NCI-H2107 treated with DMSO at 0.1 percent for 48 hours (cell line): ENCODE data around the gene CCDC192.
"Not testable (repeated sequence)": the region's sequence is repeated elsewhere in the genome, so short reads cannot be mapped to it uniquely, and the experiment has no call there.

ENCODE experiments used
- DNase-seq: peaks from one replicate; lab custom pipeline; 2025; ENCODE audit not compliant: unreplicated experiment; lab: John Stamatoyannopoulos, UW

The CCDC192 gene

GRCh38 chr5:127697894-127698600, 5.1 kb upstream of the CCDC192 start:
- DNase-seq = no peak

- DNase-seq = no peak
Measured at GRCh38 chr5:127699416-127699815, 3.8 kb upstream of the CCDC192 start.

GRCh38 chr5:127700237-127700766, 2.9 kb upstream of the CCDC192 start:
- no peak for DNase-seq

- DNase-seq = no peak
Measured at GRCh38 chr5:127702434-127702833, 757 bp upstream of the CCDC192 start.

GRCh38 chr5:127705120-127705892, 2.1 kb downstream of the CCDC192 start:
- no peak for DNase-seq

- no peak for DNase-seq
Measured at GRCh38 chr5:127706691-127707090, 3.5 kb downstream of the CCDC192 start.

GRCh38 chr5:127707209-127707608, 4.0 kb downstream of the CCDC192 start:
- DNase-seq = no peak

- not testable (repeated sequence) for DNase-seq
Measured at GRCh38 chr5:127713083-127713482, 9.9 kb downstream of the CCDC192 start.

GRCh38 chr5:127718181-127718580, 15.0 kb downstream of the CCDC192 start:
- no peak for DNase-seq

- DNase-seq = no peak
Measured at GRCh38 chr5:127723571-127723970, 20.4 kb downstream of the CCDC192 start.

GRCh38 chr5:127725673-127726072, 22.5 kb downstream of the CCDC192 start:
- no peak for DNase-seq

GRCh38 chr5:127732963-127733362, 29.8 kb downstream of the CCDC192 start:
- DNase-seq = no peak

- DNase-seq = not testable (repeated sequence)
Measured at GRCh38 chr5:127739348-127739747, 36.2 kb downstream of the CCDC192 start.

GRCh38 chr5:127739807-127740384, 36.7 kb downstream of the CCDC192 start:
- no peak for DNase-seq

GRCh38 chr5:127741412-127741811, 38.2 kb downstream of the CCDC192 start:
- DNase-seq = no peak

- DNase-seq = no peak
Measured at GRCh38 chr5:127744241-127744640, 41.0 kb downstream of the CCDC192 start.

GRCh38 chr5:127746756-127747155, 43.6 kb downstream of the CCDC192 start:
- DNase-seq = no peak

- not testable (repeated sequence) for DNase-seq
Measured at GRCh38 chr5:127752503-127753265, 49.5 kb downstream of the CCDC192 start.

GRCh38 chr5:127754259-127754658, 51.1 kb downstream of the CCDC192 start:
- no peak for DNase-seq

- no peak for DNase-seq
Measured at GRCh38 chr5:127754706-127755105, 51.5 kb downstream of the CCDC192 start.

- no peak for DNase-seq
Measured at GRCh38 chr5:127757576-127757975, 54.4 kb downstream of the CCDC192 start.
